Measurements from ENCODE around the gene HMG20B.

- TF ChIP-seq POLR2AphosphoS5 (IDR thresholded peaks at IDR 0.05) (no peak), EP300 (IDR thresholded peaks at IDR 0.05) (no peak)
- TF ChIP-seq, protein P1, sequence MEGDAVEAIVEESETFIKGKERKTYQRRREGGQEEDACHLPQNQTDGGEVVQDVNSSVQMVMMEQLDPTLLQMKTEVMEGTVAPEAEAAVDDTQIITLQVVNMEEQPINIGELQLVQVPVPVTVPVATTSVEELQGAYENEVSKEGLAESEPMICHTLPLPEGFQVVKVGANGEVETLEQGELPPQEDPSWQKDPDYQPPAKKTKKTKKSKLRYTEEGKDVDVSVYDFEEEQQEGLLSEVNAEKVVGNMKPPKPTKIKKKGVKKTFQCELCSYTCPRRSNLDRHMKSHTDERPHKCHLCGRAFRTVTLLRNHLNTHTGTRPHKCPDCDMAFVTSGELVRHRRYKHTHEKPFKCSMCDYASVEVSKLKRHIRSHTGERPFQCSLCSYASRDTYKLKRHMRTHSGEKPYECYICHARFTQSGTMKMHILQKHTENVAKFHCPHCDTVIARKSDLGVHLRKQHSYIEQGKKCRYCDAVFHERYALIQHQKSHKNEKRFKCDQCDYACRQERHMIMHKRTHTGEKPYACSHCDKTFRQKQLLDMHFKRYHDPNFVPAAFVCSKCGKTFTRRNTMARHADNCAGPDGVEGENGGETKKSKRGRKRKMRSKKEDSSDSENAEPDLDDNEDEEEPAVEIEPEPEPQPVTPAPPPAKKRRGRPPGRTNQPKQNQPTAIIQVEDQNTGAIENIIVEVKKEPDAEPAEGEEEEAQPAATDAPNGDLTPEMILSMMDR (IDR thresholded peaks at IDR 0.05) = no peak
Measured at GRCh38 chr19:3615524-3616135, 42.9 kb downstream of the HMG20B start.
